Measurements from ENCODE around the gene MEGF11. TPM values are rescaled to one million over a fixed set of nuclear protein-coding genes. Genes with fewer than 3 reads are reported as not detected.

MEGF11 gene
- total RNA-seq, 3 donors from 2014 or later (not counting 1 experiment from before 2014, with no cell fraction given), result not detected

DNA sequence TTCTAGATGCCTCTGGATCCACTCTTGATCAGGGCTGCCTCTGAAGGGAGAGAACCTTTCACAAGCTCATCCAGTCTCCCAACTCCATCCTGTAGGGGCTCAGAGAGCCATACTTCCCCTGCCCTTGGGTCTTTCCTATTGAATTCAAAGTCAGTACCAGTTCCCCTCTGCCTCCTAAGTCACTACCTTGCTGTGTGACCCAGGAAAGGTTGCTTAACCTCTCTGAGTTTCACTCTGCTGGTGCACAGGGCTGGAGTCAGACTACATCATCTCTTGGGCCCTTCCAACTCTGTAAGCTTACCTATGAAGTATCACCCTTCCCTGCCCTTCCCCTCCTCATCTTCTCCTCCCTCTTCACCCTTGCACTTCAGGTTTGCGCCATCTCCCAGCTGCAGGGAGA is 117.9 kb downstream of the MEGF11 start:
- Histone ChIP-seq H3K9me3 (ENCODE audit: control insufficient read depth, insufficient read depth, low read length) (no peaks in the 10 kb centered on the region), H3K4me1 (ENCODE audit: control insufficient read depth, insufficient read depth, low read length) (no peaks in the 10 kb centered on the region), H3K27me3 (ENCODE audit: control insufficient read depth, insufficient read depth, low read length) (no peaks in the 10 kb centered on the region), H3K27ac (ENCODE audit: low read length) (no peak overlapping the region), H3K36me3 (ENCODE audit: control insufficient read depth, insufficient read depth, low read length) (no peaks in the 10 kb centered on the region), H3K4me3 (ENCODE audit: low read length) (no peak overlapping the region)
- Mint-ChIP-seq H3K9me3 (no peaks in the 10 kb centered on the region), H3K27me3 (ENCODE audit: low read depth in 2 of 2) (peaks cover 0 to 12% of the 10 kb centered on the region in 2 donors), H3K27ac (no peak overlapping the region), H3K4me3 (no peak overlapping the region), H3K4me1 (no peaks in the 10 kb centered on the region), H3K36me3 (no peaks in the 10 kb centered on the region)
- WGBS (ENCODE audit: insufficient coverage), result 100% methylated on average over 1 of the region's 1 CpG
- ATAC-seq (no peak), DNase-seq (no peak)
- intact Hi-C loops (cut with micrococcal nuclease), result no loop called here
- TF ChIP-seq, protein P1, sequence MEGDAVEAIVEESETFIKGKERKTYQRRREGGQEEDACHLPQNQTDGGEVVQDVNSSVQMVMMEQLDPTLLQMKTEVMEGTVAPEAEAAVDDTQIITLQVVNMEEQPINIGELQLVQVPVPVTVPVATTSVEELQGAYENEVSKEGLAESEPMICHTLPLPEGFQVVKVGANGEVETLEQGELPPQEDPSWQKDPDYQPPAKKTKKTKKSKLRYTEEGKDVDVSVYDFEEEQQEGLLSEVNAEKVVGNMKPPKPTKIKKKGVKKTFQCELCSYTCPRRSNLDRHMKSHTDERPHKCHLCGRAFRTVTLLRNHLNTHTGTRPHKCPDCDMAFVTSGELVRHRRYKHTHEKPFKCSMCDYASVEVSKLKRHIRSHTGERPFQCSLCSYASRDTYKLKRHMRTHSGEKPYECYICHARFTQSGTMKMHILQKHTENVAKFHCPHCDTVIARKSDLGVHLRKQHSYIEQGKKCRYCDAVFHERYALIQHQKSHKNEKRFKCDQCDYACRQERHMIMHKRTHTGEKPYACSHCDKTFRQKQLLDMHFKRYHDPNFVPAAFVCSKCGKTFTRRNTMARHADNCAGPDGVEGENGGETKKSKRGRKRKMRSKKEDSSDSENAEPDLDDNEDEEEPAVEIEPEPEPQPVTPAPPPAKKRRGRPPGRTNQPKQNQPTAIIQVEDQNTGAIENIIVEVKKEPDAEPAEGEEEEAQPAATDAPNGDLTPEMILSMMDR (IDR thresholded peaks at IDR 0.05), result no peak

DNA sequence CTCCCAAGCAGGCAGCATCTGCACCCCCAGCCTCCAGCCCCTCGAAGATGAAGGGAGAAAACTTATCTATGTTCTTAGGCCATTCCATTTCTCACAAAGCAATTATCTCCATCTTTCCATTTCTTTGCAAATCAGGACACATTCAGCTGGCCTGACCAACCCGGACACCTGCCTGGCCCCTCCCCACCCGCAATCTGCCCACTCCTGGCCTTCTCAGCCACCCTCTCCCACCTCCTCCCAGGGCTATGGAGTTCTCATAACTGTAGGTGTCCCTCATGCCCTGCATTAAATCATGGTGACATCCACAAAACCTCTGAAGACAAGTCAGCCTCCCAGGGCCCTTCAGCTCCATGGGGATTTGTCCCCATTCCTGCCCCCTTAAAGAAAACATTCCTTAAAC is 119.3 kb downstream of the MEGF11 start:
- peaks cover 3 to 12% of the 10 kb centered on the region in 2 donors for H3K27me3 Mint-ChIP-seq (ENCODE audit: low read depth in 2 of 2)
- Histone ChIP-seq H3K9me3 (ENCODE audit: control insufficient read depth, insufficient read depth, low read length) (no peaks in the 10 kb centered on the region), H3K4me3 (ENCODE audit: low read length) (no peak overlapping the region), H3K36me3 (ENCODE audit: control insufficient read depth, insufficient read depth, low read length) (no peaks in the 10 kb centered on the region), H3K27me3 (ENCODE audit: control insufficient read depth, insufficient read depth, low read length) (no peaks in the 10 kb centered on the region), H3K27ac (ENCODE audit: low read length) (no peak overlapping the region), H3K4me1 (ENCODE audit: control insufficient read depth, insufficient read depth, low read length) (no peaks in the 10 kb centered on the region)
- DNase-seq (no peak), ATAC-seq (no peak)
- intact Hi-C loops (cut with micrococcal nuclease), result no loop called here
- TF ChIP-seq, protein P1 (IDR thresholded peaks at IDR 0.05), result no peak
- no peaks in the 10 kb centered on the region for H3K36me3 Mint-ChIP-seq
- H3K4me1 Mint-ChIP-seq, result no peaks in the 10 kb centered on the region
- whole genome bisulfite sequencing (ENCODE audit: insufficient coverage), result 83% methylated on average over 3 of the region's 3 CpGs
- no peak overlapping the region for H3K27ac Mint-ChIP-seq
- no peak overlapping the region for H3K4me3 Mint-ChIP-seq
- H3K9me3 Mint-ChIP-seq, result no peaks in the 10 kb centered on the region

DNA sequence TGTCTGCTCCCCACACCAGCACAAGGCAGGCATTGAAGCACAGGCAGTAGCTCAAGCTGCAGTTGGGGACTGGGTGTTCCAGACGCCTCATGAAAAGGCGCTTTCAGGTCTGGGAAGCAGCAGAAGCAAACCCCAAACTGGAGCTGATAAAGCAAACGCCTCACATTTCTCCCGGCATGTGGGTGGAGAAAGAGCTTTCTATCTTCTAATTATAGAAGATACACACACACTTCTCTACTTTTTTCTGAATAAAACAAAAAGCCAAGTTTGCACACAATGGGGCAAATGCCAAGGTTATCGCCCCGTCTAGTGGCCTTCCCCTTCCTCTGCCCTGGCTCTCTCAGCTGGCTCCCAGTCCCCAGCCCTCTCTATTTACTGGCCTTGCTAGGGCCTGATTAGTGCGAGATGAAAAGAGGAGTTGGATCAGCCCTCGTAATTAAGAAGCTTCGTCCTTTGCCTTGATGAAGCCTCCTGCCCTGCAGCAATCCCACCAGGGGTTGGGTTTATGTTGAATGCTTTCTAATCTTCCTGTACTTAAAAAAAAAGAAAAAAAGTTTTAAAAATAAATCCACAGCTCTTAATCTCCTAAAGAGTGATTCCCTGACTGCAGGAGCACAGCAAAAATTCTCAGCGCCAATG is 120.2 kb downstream of the MEGF11 start:
- H3K9me3 ChIP-seq (ENCODE audit: control insufficient read depth, insufficient read depth, low read length), result no peaks in the 10 kb centered on the region
- no peak overlapping the region for H3K27ac Mint-ChIP-seq
- no peaks in the 10 kb centered on the region for H3K4me1 Mint-ChIP-seq
- no peak for DNase-seq
- H3K27me3 Mint-ChIP-seq (ENCODE audit: low read depth in 2 of 2), result peaks cover 3 to 13% of the 10 kb centered on the region in 2 donors
- H3K36me3 Mint-ChIP-seq, result no peaks in the 10 kb centered on the region
- no peak overlapping the region for H3K4me3 Mint-ChIP-seq
- no peak for ATAC-seq
- no peaks in the 10 kb centered on the region for H3K9me3 Mint-ChIP-seq
- H3K27ac ChIP-seq (ENCODE audit: low read length), result no peak overlapping the region
- no peaks in the 10 kb centered on the region for H3K4me1 ChIP-seq (ENCODE audit: control insufficient read depth, insufficient read depth, low read length)
- TF ChIP-seq, protein P1 (IDR thresholded peaks at IDR 0.05), result no peak
- WGBS (ENCODE audit: insufficient coverage), result 85% methylated on average over 8 of the region's 10 CpGs
- H3K4me3 ChIP-seq (ENCODE audit: low read length), result no peak overlapping the region
- no peaks in the 10 kb centered on the region for H3K36me3 ChIP-seq (ENCODE audit: control insufficient read depth, insufficient read depth, low read length)
- intact Hi-C loops (cut with micrococcal nuclease), result no loop called here
- H3K27me3 ChIP-seq (ENCODE audit: control insufficient read depth, insufficient read depth, low read length), result no peaks in the 10 kb centered on the region

DNA sequence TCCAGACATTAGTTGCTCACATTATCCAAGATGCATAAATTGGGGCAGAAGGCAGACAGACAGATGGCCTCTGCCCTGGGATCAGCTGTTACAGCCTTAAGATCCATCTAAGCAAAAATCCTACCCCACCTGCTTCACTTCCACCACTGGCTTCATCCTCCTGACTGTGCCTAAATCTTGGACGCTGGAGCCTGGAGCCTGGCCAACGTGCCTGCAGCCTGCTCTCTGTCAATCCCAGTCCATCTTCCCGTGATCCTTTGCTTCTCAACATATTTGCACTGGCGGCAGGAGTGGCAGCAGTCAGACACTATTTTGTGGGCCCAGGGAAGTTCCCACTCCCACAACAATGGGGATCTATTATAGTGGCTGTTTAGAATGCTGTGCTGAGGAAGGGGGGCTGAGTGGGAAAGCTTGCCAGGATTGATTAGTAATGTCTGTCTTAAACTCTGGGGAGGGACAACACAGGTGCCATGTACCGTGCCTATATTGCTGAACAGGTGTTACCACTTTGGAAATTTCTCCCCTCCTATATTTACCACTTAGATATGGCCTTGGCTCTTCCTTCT is 121.2 kb downstream of the MEGF11 start:
- H3K4me3 Mint-ChIP-seq, result no peak overlapping the region
- no peaks in the 10 kb centered on the region for H3K36me3 ChIP-seq (ENCODE audit: control insufficient read depth, insufficient read depth, low read length)
- ATAC-seq (no peak), DNase-seq (no peak)
- intact Hi-C loops (cut with micrococcal nuclease), result no loop called here
- H3K4me1 ChIP-seq (ENCODE audit: control insufficient read depth, insufficient read depth, low read length), result no peaks in the 10 kb centered on the region
- no peaks in the 10 kb centered on the region for H3K4me1 Mint-ChIP-seq
- TF ChIP-seq, protein P1 (IDR thresholded peaks at IDR 0.05), result no peak
- H3K27ac ChIP-seq (ENCODE audit: low read length), result no peak overlapping the region
- no peaks in the 10 kb centered on the region for H3K9me3 ChIP-seq (ENCODE audit: control insufficient read depth, insufficient read depth, low read length)
- H3K36me3 Mint-ChIP-seq, result no peaks in the 10 kb centered on the region
- no peak overlapping the region for H3K4me3 ChIP-seq (ENCODE audit: low read length)
- no peaks in the 10 kb centered on the region for H3K27me3 ChIP-seq (ENCODE audit: control insufficient read depth, insufficient read depth, low read length)
- whole genome bisulfite sequencing (ENCODE audit: insufficient coverage), result 73% methylated on average over 5 of the region's 5 CpGs
- H3K27me3 Mint-ChIP-seq (ENCODE audit: low read depth in 2 of 2), result peaks cover 3 to 18% of the 10 kb centered on the region in 2 donors
- H3K9me3 Mint-ChIP-seq, result no peaks in the 10 kb centered on the region
- no peak overlapping the region for H3K27ac Mint-ChIP-seq
